ENCODE data around the gene SLC37A1. TPM values are rescaled to one million over a fixed set of nuclear protein-coding genes. Genes with fewer than 3 reads are reported as not detected.

SLC37A1 gene
- total and polyA plus RNA-seq, 9 of the 15 experiments (the other 6 are each of a cell fraction or from before 2014, with no cell fraction given), result 0.06 to 3.4 (median 0.40) TPM

- DNase-seq (ENCODE audit: extremely low read depth in 1 of 4, low spot score in 3 of 4), result no peak
- 9% methylated on average over 6 of the region's 6 CpGs for WGBS (ENCODE audit: insufficient coverage, low coverage, missing lambda C conversion rate)
- Histone ChIP-seq H3K4me3 (no peak overlapping the region), H4K20me1 (replicated peaks; ENCODE audit: control insufficient read depth, insufficient read depth, low read length) (peaks cover 6% of the 10 kb centered on the region; the same call in 1 of the 2 replicates), H3K4me1 (replicated peaks in 1 of 2; ENCODE audit: control insufficient read depth in 2 of 2, insufficient read depth in 2 of 2, low read length in 2 of 2) (peaks cover 0 to 4% of the 10 kb centered on the region in 2 experiments; a peak in 1 of 5 replicates), H3K4me2 (ENCODE audit: insufficient read depth, low read length) (no peak overlapping the region), H3K79me2 (ENCODE audit: control insufficient read depth, insufficient read depth, low read length) (no peaks in the 10 kb centered on the region), H3K27me3 (ENCODE audit: control insufficient read depth in 2 of 2, insufficient read depth in 2 of 2, low read length in 2 of 2) (peaks cover 66 to 83% of the 10 kb centered on the region in 2 experiments), H3K36me3 (ENCODE audit: control insufficient read depth, insufficient read depth, low read length) (no peaks in the 10 kb centered on the region), H3K9me3 (replicated peaks; ENCODE audit: control insufficient read depth, insufficient read depth, low read depth, low read length) (no peaks in the 10 kb centered on the region), H3K9ac (ENCODE audit: insufficient read depth in 1 of 2, low read depth in 2 of 2, low read length in 2 of 2) (no peak overlapping the region), H3K27ac (ENCODE audit: extremely low read depth, low read depth, low read length) (no peak overlapping the region), H3K9me1 (ENCODE audit: control insufficient read depth, insufficient read depth, low read length) (no peaks in the 10 kb centered on the region), H2AFZ (ENCODE audit: low read depth, low read length) (no peak overlapping the region)
- TF ChIP-seq CTCF (IDR thresholded peaks at IDR 0.05 in 2 of 3, conservative IDR thresholded peaks at IDR 0.05 in 1 of 3; ENCODE audit: insufficient read depth in 2 of 3, low read depth in 1 of 3, low read length in 3 of 3) (no peak), USF2 (CRISPR knock-in tag; IDR thresholded peaks at IDR 0.05) (0 out of 2 replicates have a peak, but pooled peaks have one; percentile 6), ZNF354B (CRISPR knock-in tag; IDR thresholded peaks at IDR 0.05) (no peak)
- no TSS peak for BruUV-seq (replicated peaks)
- ChIA-PET POLR2A (interaction anchor here (1.9 kb wide), 1 partner anchor 9 kb away, joined by 7 read pairs; no protein-coding TSS in a partner anchor), CTCF (ENCODE audit: low intra/inter-chr PET ratio) (no interaction called here)
- in situ Hi-C loops (cut with MboI), result no loop called here
- FAIRE-seq, result no peak
- no peak for ATAC-seq
- intact Hi-C loops (cut with micrococcal nuclease), result loop anchor here (10.0 kb wide), 1 partner anchor 53 kb away; no protein-coding TSS in a partner anchor
Observed at GRCh38 chr21:42521805-42522204, 8.2 kb downstream of the SLC37A1 start.

Measured in K562 (cell line).